HG03342 (cell line): ENCODE measurements around the gene DCDC1.

Source experiments
- ATAC-seq: cut with Tn5 transposase; IDR thresholded peaks from one replicate; pipeline ENCODE4 v1.9.1; 2021; ENCODE audit warnings: mild to moderate bottlenecking, moderate library complexity; ENCODE audit not compliant: unreplicated experiment

DCDC1 gene

GRCh38 chr11:31110830-31111229, 258.7 kb downstream of the DCDC1 start:
- no peak for ATAC-seq

- ATAC-seq: no peak
These were observed 260.1 kb downstream of the DCDC1 start for GRCh38 chr11:31109446-31109845.

GRCh38 chr11:31107649-31108048, 261.9 kb downstream of the DCDC1 start:
- no peak for ATAC-seq

- peak; percentile 85 for ATAC-seq
These were observed 262.5 kb downstream of the DCDC1 start for GRCh38 chr11:31106968-31107576.

GRCh38 chr11:31106326-31106725, 263.2 kb downstream of the DCDC1 start:
- no peak for ATAC-seq

GRCh38 chr11:31102875-31103274, 266.7 kb downstream of the DCDC1 start:
- ATAC-seq: no peak

GRCh38 chr11:31102316-31102715, 267.2 kb downstream of the DCDC1 start:
- ATAC-seq: no peak

- no peak for ATAC-seq
These were observed 273.2 kb downstream of the DCDC1 start for GRCh38 chr11:31096191-31096805.

GRCh38 chr11:31092638-31093037, 276.9 kb downstream of the DCDC1 start:
- no peak for ATAC-seq

- no peak for ATAC-seq
These were observed 280.4 kb downstream of the DCDC1 start for GRCh38 chr11:31089117-31089516.

- no peak for ATAC-seq
These were observed 299.9 kb downstream of the DCDC1 start for GRCh38 chr11:31069447-31070205.

- ATAC-seq: no peak
These were observed 308.7 kb downstream of the DCDC1 start for GRCh38 chr11:31060880-31061279.

- no peak for ATAC-seq
These were observed 310.0 kb downstream of the DCDC1 start for GRCh38 chr11:31059529-31059928.

- ATAC-seq: no peak
These were observed 319.3 kb downstream of the DCDC1 start for GRCh38 chr11:31050061-31050765.

- ATAC-seq: no peak
These were observed 324.2 kb downstream of the DCDC1 start for GRCh38 chr11:31045335-31045734.

- no peak for ATAC-seq
These were observed 339.3 kb downstream of the DCDC1 start for GRCh38 chr11:31030138-31030792.

- ATAC-seq: no peak
These were observed 343.2 kb downstream of the DCDC1 start for GRCh38 chr11:31026315-31026714.

- ATAC-seq: no peak
These were observed 347.5 kb downstream of the DCDC1 start for GRCh38 chr11:31022080-31022479.

GRCh38 chr11:31019786-31020185, 349.8 kb downstream of the DCDC1 start:
- no peak for ATAC-seq

GRCh38 chr11:31005202-31005601, 364.3 kb downstream of the DCDC1 start:
- no peak for ATAC-seq

- ATAC-seq: no peak
These were observed 368.1 kb downstream of the DCDC1 start for GRCh38 chr11:31001427-31001826.
